ENCODE data around the gene ATP12A.

DNA sequence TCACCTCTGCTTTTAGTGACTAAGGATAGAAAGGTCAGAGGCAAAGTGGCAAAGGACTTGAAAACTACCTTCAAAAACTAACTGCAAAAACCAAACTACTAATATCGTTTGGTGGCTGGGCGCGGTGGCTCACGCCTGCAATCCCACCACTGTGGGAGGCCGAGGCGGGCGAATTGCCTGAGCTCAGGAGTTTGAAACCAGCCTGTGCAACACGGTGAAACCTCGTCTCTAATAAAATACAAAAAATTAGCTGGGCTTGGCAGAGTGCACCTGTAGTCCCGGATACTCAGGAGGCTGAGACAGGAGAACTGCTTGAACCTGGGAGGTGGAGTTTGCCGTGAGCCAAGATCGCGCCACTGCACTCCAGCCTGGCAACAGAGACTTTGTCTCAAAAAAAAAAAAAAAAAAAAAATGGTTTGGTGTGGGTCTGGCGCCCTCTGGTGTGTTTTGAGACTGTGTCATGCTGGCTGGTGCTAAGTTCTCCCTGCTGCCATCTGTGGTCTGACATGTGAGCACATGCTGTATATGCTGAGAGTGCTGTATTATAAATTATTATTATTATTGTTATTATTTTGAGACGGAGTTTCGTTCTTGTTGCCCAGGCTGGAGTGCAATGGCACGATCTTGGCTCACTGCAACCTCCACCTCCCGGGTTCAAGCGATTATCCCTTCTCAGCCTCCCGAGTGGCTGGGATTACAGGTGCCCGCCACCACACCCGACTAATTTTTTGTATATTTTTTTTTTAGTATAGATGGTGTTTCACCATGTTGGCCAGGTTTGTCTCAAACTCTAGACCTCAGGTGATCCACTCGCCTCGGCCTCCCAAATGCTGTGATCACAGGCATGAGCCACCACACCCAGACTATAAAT, 47.8 kb downstream of the ATP12A start:
- TF ChIP-seq SIN3A (conservative IDR thresholded peaks at IDR 0.05 in 1 of 2, IDR thresholded peaks at IDR 0.05 in 1 of 2; ENCODE audit: low read depth in 1 of 2, low read length in 2 of 2) (no peak), YY1 (IDR thresholded peaks at IDR 0.05; ENCODE audit: low read depth, low read length) (no peak), CHD2 (IDR thresholded peaks at IDR 0.05; ENCODE audit: low read length) (no peak), POLR2A (IDR thresholded peaks at IDR 0.05; ENCODE audit: control extremely low read depth in 1 of 2, low read depth in 2 of 2, low read length in 2 of 2) (no peak), BACH1 (IDR thresholded peaks at IDR 0.05; ENCODE audit: low read length) (no peak), EZH2 (IDR thresholded peaks at IDR 0.05; ENCODE audit: low read depth, low read length, severe bottlenecking) (no peak)
- TF ChIP-seq, protein P1, sequence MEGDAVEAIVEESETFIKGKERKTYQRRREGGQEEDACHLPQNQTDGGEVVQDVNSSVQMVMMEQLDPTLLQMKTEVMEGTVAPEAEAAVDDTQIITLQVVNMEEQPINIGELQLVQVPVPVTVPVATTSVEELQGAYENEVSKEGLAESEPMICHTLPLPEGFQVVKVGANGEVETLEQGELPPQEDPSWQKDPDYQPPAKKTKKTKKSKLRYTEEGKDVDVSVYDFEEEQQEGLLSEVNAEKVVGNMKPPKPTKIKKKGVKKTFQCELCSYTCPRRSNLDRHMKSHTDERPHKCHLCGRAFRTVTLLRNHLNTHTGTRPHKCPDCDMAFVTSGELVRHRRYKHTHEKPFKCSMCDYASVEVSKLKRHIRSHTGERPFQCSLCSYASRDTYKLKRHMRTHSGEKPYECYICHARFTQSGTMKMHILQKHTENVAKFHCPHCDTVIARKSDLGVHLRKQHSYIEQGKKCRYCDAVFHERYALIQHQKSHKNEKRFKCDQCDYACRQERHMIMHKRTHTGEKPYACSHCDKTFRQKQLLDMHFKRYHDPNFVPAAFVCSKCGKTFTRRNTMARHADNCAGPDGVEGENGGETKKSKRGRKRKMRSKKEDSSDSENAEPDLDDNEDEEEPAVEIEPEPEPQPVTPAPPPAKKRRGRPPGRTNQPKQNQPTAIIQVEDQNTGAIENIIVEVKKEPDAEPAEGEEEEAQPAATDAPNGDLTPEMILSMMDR (IDR thresholded peaks at IDR 0.05; ENCODE audit: control extremely low read depth in 1 of 3, insufficient read depth in 1 of 3, low read depth in 1 of 3, low read length in 3 of 3) = peak; percentile 78 to 99 (median 78)
- TF ChIP-seq, protein P2, sequence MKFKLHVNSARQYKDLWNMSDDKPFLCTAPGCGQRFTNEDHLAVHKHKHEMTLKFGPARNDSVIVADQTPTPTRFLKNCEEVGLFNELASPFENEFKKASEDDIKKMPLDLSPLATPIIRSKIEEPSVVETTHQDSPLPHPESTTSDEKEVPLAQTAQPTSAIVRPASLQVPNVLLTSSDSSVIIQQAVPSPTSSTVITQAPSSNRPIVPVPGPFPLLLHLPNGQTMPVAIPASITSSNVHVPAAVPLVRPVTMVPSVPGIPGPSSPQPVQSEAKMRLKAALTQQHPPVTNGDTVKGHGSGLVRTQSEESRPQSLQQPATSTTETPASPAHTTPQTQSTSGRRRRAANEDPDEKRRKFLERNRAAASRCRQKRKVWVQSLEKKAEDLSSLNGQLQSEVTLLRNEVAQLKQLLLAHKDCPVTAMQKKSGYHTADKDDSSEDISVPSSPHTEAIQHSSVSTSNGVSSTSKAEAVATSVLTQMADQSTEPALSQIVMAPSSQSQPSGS (IDR thresholded peaks at IDR 0.05; ENCODE audit: low read length) = no peak

All from H1 (cell line).